H1 (cell line): ENCODE measurements around the gene YIPF3. TPM values are rescaled to one million over a fixed set of nuclear protein-coding genes. Genes with fewer than 3 reads are reported as not detected.

Experiments
- CTBP2 ChIP-seq: IDR thresholded peaks from 2 replicates; pipeline ENCODE4 v1.7.0; 2011; ENCODE audit warnings: borderline replicate concordance, mild to moderate bottlenecking, moderate library complexity, mixed read lengths, low read length; ENCODE audit not compliant: insufficient read depth, insufficient read length
- KDM4A ChIP-seq: IDR thresholded peaks from one replicate; pipeline ENCODE4 v1.7.1; 2012; ENCODE audit warnings: low read depth, mild to moderate bottlenecking, moderate library complexity, low read length, inconsistent platforms; ENCODE audit not compliant: severe bottlenecking
- SAP30 ChIP-seq: fragments of 300-600 bp; sonication (generic); IDR thresholded peaks from 2 replicates; pipeline ENCODE4 v1.7.1; 2012; ENCODE audit warnings: low read length, moderate library complexity, mild to moderate bottlenecking, inconsistent platforms; ENCODE audit not compliant: insufficient read depth, insufficient replicate concordance
- polyA plus RNA-seq, 7 experiments: library from polyadenylated mRNA; depleted of rRNA in 3 of 7; stranded (reverse) in 5 of 7; unstranded in 2 of 7; fragments of >200 nt in 5 of 7; fragments of 200-250 nt in 2 of 7; gene quantifications; 1 replicate in 5 of 7; 2 replicates in 1 of 7; 4 replicates in 1 of 7; pipeline versions ENCODE4 v1.2.1 to v1.2.3, GENCODE V29; 2011 to 2013; ENCODE audit warnings: missing spikeins in 2 of 7, mixed read lengths in 2 of 7
- total RNA-seq: library from RNA; stranded (reverse); fragmentation: NEBNext Ultra II Directional; extraction: Animal tissue kit (Norgen Biotek cat#: 25700); gene quantifications from 2 replicates; pipeline ENCODE4 v1.2.1, GENCODE V29; 2021

Gene YIPF3
- total and polyA plus RNA-seq, 2 of the 8 experiments (the other 6 are each of a cell fraction or from before 2014, with no cell fraction given): 77.2 to 225 TPM

DNA sequence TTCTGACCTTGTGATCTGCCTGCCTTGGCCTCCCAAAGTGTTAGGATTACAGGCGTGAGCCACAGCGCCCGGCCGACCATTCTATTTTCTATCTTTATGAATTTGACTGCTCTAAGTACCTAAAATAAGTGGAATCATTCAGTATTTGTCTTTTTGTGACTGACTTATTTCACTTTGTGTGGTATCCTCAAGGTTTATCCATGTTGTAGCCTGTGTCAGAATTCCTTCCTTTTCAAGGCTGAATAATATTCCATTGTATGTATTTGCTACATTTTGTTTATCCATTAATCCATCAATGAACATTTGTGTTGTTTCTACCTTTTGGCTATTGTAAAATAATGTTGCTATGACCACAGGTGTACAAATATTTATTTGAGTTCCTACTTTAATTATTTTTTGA, 44.2 kb downstream of the YIPF3 start (continued):
- no peak for TF ChIP-seq CTBP2
- no peak for TF ChIP-seq KDM4A
- TF ChIP-seq SAP30: no peak
